BJ (cell line): Measurements from ENCODE around the gene MLPH. TPM values are rescaled to one million over a fixed set of nuclear protein-coding genes. Genes with fewer than 3 reads are reported as not detected.

Experiments
- CTCF ChIA-PET: fragments of 350-600 bp; formaldehyde crosslinking; extraction: SDS; loops from one replicate; lab custom pipeline; 2021; ENCODE audit warnings: antibody characterized with exemption, inconsistent platforms; lab: Yijun Ruan, JAX
- POLR2A ChIA-PET: fragments of 300-600 bp; sonication (Branson Sonifier 250); formaldehyde crosslinking; extraction: SDS; loops from one replicate; lab custom pipeline; 2021; ENCODE audit warnings: antibody characterized with exemption; lab: Charles Lee
- DNase-seq: peaks from one replicate; pipeline ENCODE4 v3.0.0-alpha.2; 2011; ENCODE audit warnings: low read depth
- H3K27me3 ChIP-seq: 2 replicates; pipeline ENCODE4 v1.6.0; 2011; ENCODE audit warnings: low read length; ENCODE audit not compliant: control insufficient read depth, insufficient read depth
- H3K36me3 ChIP-seq: 2 replicates; pipeline ENCODE4 v1.5.1; 2011; ENCODE audit warnings: low read length; ENCODE audit not compliant: control insufficient read depth, insufficient read depth
- H3K4me3 ChIP-seq: 2 replicates; pipeline ENCODE4 v1.5.1; 2011; ENCODE audit warnings: low read depth, mild to moderate bottlenecking, control low read depth, low read length
- CTCF ChIP-seq: IDR thresholded peaks from 2 replicates; pipeline ENCODE4 v1.5.1; 2011; ENCODE audit warnings: low read depth, mild to moderate bottlenecking, control low read depth, inconsistent platforms, low read length, moderate library complexity; ENCODE audit not compliant: insufficient read depth
- polyA plus RNA-seq: library from polyadenylated mRNA; depleted of rRNA; stranded (reverse); fragments of >200 nt; gene quantifications from 2 replicates; pipeline ENCODE4 v1.2.3, GENCODE V29; 2011

The MLPH gene
- polyA plus RNA-seq, 1 experiment: 18.5 TPM

GRCh38 chr2:237547841-237548416 is 60.9 kb downstream of the MLPH start:
- ChIA-PET POLR2A (no interaction called here), CTCF (interaction anchor here (1.7 kb wide), 1 partner anchor 12 kb away, joined by 4 read pairs; no protein-coding TSS in a partner anchor)
- no peak for DNase-seq
- TF ChIP-seq CTCF: no peak
- peaks cover 22% of the 10 kb centered on the region for H3K36me3 ChIP-seq
- H3K27me3 ChIP-seq: no peaks in the 10 kb centered on the region
- H3K4me3 ChIP-seq: no peak overlapping the region

- H3K4me3 ChIP-seq: no peak overlapping the region
- no peaks in the 10 kb centered on the region for H3K27me3 ChIP-seq
- H3K36me3 ChIP-seq: peaks cover 31% of the 10 kb centered on the region
- POLR2A ChIA-PET: no interaction called here
- no peak for TF ChIP-seq CTCF
- CTCF ChIA-PET: interaction anchor here (1.5 to 1.9 kb wide), 3 partner anchors 10 to 36 kb away, joined by 4 to 5 read pairs (median 4); no protein-coding TSS in a partner anchor
- no peak for DNase-seq
These were observed 62.2 kb downstream of the MLPH start for GRCh38 chr2:237549216-237549615.

- no peak for DNase-seq
- Histone ChIP-seq H3K27me3 (no peaks in the 10 kb centered on the region), H3K36me3 (peaks cover 32% of the 10 kb centered on the region), H3K4me3 (no peak overlapping the region)
- ChIA-PET POLR2A (no interaction called here), CTCF (interaction anchor here (1.3 to 1.9 kb wide), 3 partner anchors 22 to 37 kb away, joined by 4 to 5 read pairs (median 5); no protein-coding TSS in a partner anchor)
- no peak for TF ChIP-seq CTCF
These were observed 62.8 kb downstream of the MLPH start for GRCh38 chr2:237549643-237550415.

GRCh38 chr2:237551071-237551574 is 64.1 kb downstream of the MLPH start:
- CTCF ChIA-PET: interaction anchor here (1.3 to 1.8 kb wide), 3 partner anchors 21 to 130 kb away, joined by 3 to 5 read pairs (median 3); no protein-coding TSS in a partner anchor
- peaks cover 31% of the 10 kb centered on the region for H3K36me3 ChIP-seq
- H3K27me3 ChIP-seq: no peaks in the 10 kb centered on the region
- no peak for DNase-seq
- TF ChIP-seq CTCF: no peak
- POLR2A ChIA-PET: no interaction called here
- no peak overlapping the region for H3K4me3 ChIP-seq

- no peak for TF ChIP-seq CTCF
- CTCF ChIA-PET: interaction anchor here (1.8 kb wide), 1 partner anchor 19 kb away, joined by 3 read pairs; no protein-coding TSS in a partner anchor
- H3K36me3 ChIP-seq: peaks cover 25% of the 10 kb centered on the region
- no peak overlapping the region for H3K4me3 ChIP-seq
- POLR2A ChIA-PET: no interaction called here
- no peaks in the 10 kb centered on the region for H3K27me3 ChIP-seq
- DNase-seq: no peak
These were observed 65.9 kb downstream of the MLPH start for GRCh38 chr2:237552908-237553307.
